SK-N-SH (cell line): Measurements from ENCODE around the gene FTO.
"Not testable (repeated sequence)": the region's sequence is repeated elsewhere in the genome, so short reads cannot be mapped to it uniquely, and the experiment has no call there.

Experiments
- CTCF ChIP-seq: fragments of 200-600 bp; sonication (generic); IDR thresholded peaks from 2 replicates; pipeline ENCODE4 v1.6.1; 2017; ENCODE audit warnings: antibody characterized with exemption, mild to moderate bottlenecking, moderate library complexity
- MAX ChIP-seq: IDR thresholded peaks from 2 replicates; pipeline ENCODE4 v1.4.0; 2012; ENCODE audit warnings: low read depth
- NFIC ChIP-seq: IDR thresholded peaks from 2 replicates; pipeline ENCODE4 v1.4.0; 2012; ENCODE audit warnings: borderline replicate concordance
- NRF1 ChIP-seq: IDR thresholded peaks from 2 replicates; pipeline ENCODE4 v1.6.1; 2012; ENCODE audit warnings: low read depth, mild to moderate bottlenecking, low read length
- RFX5 ChIP-seq: IDR thresholded peaks from 2 replicates; pipeline ENCODE4 v1.6.1; 2012; ENCODE audit warnings: mild to moderate bottlenecking, improper control_type of control experiment, low read length
- SMC3 ChIP-seq: IDR thresholded peaks from 2 replicates; pipeline ENCODE4 v1.6.1; 2012; ENCODE audit warnings: low read depth, low read length, improper control_type of control experiment
- TEAD4 ChIP-seq: IDR thresholded peaks from 2 replicates; pipeline ENCODE4 v1.4.0; 2012; ENCODE audit warnings: mild to moderate bottlenecking, borderline replicate concordance; ENCODE audit not compliant: insufficient read depth

- TF ChIP-seq RFX5, CTCF, NRF1, MAX, NFIC, SMC3, TEAD4: not testable (repeated sequence)
Measured at GRCh38 chr16:54181683-54182329, 477.9 kb downstream of the FTO start.
